Stimulated activated CD8-positive, alpha-beta memory T cell treated with anti-CD3 and anti-CD28 coated beads, Interleukin-2, amount 100 ng/mL, for 48 hours (primary cell): Measurements from ENCODE around the gene KCTD1.
A peak's percentile ranks its signal among the peaks of the same experiment; 100 is the strongest.

Experiments used
- DNase-seq, 2 donors: peaks; one replicate each; pipeline ENCODE4 v3.0.0-alpha.2; 2020; ENCODE audit warnings: low read depth in 2 of 2

The KCTD1 gene

DNA sequence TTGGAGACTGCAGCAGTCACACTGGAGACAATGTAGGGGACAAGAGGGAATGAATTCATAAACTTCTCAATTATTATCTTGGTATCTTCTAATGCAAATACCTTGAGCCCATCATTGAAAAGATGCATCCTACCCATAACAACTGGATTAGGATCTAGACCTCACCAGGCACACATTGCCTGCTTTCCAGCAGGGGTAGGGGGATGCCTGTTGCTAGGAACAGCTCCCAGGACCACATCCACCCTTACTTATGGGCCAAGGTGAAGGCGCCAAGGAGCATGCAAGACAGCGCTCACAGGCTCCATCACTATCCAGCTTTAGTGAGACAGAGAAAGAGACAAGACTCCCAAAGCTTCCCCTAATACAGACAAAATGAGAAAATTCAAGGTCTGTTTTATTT, 24.4 kb downstream of the KCTD1 start:
- DNase-seq, result no peak

DNA sequence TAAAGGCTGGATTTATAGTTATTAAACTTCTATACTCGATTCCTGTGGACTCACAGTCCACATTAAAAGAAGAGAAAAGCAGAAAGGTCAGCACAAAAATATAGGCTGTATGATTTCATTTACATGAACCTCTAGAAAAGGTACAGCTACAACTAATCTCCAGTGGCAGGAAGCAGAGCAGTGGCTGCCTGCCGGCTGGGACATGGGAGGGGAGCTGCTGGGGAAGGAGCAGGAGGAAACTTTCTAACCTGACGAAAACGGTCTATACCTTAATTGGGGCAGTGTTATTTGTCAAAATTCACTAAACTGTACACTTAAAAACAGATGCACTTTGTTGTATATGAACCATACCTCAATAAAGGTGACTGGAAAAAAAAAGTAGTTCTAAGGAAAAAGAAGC, 26.7 kb downstream of the KCTD1 start:
- no peak for DNase-seq

DNA sequence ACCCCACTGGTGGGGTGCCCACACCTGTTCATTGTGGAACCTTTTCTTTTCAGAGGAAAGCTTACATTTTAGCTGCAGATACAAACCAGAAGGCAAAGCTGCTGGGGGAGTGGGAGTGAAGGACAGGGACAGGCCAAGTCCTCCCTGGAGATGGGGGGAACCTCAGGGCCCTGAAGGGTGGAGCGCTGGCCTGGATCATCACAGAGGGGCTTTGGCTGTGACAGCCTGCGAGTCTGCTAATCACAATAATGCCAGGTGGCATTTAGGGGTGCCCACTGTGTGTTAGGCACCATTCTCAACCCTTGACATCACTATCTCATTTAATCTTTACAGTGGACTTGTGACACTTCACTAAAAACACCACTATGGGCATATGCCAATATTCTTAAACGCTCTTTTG, 27.4 kb downstream of the KCTD1 start:
- no peak for DNase-seq

DNA sequence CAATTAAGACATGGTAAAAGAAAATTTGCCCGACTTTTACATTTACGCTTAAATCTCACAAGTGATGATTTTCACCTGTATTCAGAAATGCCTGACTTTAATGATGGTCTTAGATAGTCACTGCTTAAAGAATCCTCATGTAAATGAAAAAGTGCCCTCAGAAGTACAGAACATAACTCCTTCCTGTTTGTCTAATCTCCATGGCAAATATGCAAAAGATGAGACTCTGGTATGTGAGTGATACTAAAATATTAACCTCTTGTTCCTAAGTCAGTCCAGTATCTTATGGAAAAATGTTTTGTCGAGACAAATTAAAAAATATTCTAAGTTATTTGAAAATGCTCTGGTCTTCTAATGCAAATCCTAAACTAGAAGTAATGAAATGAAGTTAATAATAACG, 29.2 kb downstream of the KCTD1 start:
- DNase-seq, result no peak

DNA sequence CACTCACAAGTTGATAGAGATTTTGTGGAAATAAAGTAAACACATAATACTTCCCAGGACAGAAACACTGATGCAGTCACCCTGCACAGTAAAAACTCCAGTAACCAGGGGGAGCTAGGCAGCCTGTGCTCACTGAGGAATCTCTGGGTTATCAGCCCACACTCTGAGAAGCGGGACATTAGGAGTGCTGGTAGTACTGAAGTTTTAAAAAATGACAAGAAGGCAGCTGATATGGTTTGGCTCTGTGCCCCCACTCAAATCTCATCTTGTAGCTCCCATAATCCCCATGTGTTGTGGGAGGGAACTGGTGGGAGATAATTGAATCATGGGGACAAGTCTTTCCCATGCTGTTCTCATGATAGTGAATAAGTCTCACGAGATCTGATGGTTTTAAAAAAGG, 31.4 kb downstream of the KCTD1 start:
- DNase-seq, result no peak

DNA sequence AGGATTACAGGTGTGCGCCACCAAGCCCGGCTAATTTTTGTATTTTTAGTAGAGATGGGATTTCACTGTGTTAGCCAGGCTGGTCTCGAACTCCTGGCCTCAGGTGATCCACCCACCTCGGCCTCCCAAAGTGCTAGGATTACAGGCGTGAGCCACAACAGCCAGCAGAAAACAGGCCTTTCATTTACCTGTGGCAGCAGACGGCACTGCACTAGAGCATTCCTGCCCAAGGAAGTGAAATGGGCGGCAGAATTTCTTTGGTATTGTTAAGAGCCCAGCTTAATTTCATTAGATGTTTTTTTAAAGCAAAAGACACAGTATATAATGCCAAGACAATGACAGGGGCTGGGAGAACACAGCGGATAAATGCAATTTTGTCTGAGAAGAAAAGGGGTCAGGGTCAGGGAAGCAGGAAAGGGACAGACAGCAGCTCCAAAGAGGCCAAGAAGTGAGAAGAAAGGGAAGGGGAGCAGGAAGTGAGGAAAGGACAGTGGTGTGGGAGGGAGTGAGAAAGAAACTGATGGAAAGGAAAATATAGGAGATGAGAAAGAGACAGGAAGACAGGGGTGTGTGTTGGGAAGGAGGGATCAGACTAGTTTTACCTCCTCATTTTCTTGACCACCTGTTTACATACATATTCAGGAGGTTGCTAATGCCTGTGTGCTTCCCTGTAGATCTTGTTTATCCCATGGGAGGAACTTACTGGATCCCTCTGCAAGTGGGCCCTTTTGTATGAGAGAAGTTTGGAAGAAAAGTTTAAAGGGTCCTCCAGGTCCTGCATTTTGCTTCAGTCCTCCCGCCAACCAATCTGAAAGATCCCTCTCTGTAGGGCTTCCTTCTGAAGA, 32.5 kb downstream of the KCTD1 start:
- DNase-seq, result no peak

DNA sequence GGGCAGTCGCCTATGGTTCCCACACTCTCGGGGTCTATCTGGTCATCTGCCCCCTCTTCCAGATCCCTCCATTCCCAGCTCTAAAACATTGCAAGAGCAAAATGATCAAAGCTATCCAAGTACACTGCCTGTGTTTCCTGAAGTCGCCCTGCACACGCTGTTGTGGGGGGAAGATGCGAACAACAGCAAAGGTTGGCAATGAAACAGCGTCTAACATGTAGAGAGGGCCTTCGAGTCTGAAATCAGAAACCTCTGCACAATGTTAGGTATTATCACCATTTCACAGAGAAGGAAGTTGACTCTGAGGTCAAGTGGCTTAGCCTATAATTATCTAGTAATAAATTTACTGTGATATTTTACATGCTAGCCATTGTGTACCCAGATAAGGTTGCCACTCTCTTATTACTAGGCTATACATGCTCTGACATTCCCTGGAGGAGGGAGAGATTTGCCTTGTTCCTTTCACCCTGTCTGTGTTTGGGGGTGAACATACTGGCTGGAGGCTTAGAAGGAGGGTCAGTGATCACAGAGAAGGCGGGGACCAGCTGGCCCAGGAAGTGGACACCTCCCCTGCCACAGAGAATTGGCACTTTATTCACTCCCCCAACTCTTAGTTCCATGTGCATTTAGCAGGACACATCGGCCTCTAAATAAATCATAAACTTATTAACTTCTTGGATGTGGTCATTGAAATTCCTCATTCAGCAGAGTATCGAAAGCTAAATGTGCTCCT, 36.8 kb downstream of the KCTD1 start:
- DNase-seq, result no peak

DNA sequence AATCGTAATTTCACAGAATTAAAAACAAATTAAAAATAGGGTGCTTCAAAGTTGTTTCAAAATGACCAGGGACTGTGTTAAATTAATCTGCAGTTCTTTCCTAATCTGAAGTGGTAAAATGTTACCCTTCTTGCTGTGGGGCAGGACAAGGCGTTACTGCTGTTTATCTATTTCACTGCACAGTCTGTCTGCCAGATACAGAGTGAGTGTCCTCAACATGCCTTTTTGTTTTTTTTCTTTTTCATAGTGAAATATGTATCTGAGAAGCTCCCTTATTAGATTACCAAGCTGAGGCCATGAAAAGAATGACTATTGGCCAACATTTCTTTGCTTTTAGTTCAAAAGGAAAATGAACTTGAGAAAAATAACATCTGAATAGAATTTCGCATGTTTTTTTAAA, 38.0 kb downstream of the KCTD1 start:
- DNase-seq, result no peak

DNA sequence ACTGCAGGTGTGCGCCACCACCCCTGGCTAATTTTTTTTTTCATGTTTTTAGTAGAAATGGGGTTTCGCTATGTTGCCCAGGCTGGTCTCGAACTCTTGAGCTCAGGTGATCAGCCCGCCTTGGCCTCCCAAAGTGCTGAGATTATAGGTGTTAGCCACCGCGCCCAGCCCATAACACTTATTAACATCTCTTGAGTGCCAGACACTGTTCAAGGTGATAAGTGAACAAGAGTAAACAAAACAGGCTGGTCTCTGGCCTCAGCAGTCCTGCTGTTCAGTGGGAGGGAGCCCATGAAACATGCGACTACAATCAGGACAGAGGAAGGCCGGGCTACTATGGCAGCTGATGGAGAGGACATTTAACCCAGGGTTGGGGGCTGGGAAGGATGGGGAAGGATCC, 42.3 kb downstream of the KCTD1 start:
- no peak for DNase-seq

DNA sequence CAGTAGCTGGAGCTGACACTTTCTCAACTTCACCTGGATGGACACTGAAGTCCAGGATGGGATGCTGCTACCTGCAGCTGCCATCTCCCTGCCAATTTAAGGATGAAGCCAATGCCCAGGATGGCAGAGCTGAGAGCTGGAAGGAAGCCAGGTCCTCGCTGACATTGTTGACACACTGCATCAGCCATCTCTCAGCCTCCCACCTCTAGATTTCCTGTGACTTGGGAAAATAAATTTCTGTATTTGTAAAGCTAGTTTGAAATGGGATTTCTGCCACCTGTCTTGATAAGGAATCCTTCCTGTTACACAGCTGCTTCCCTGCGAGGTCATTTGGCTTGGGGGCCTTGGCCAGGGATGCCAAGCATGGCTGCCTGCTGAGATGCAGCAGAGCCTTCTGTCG, 43.5 kb downstream of the KCTD1 start:
- no peak for DNase-seq

DNA sequence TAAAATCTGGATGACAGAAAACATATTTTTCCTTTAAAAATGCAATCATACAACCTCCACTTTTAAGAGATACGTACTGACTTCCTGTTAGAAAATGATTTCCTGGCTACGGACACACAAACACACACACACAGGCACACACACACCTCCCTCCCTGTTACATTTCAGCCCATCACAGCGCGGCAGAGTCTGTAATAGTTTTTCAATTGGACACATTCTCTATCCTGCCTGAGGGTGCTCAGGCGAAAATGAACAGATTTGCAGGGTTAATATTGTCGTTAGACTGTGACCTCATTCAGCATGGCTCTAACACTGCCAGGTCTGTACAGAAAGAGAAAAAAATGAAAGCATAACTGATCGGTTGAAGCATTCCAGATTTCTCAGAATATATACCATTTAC, 45.0 kb downstream of the KCTD1 start:
- no peak for DNase-seq

DNA sequence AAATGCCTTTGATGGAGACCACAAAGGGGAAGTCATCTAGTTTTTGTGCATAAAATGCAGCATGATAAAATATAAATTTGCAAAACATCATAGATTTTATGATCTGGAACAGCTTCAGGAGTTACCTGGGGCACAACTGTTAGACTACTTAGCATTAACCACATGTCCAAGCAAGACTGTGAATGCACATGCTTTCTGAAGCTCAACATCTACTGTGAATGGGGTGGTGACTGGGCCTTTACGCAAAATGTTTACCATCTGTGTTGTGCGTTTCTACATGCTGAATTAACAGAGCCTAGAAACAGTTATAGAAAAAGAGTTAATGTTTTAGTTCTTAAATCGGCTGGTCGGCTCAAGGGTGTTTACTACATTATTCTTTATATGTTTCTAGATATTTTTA, 45.5 kb downstream of the KCTD1 start:
- no peak for DNase-seq

DNA sequence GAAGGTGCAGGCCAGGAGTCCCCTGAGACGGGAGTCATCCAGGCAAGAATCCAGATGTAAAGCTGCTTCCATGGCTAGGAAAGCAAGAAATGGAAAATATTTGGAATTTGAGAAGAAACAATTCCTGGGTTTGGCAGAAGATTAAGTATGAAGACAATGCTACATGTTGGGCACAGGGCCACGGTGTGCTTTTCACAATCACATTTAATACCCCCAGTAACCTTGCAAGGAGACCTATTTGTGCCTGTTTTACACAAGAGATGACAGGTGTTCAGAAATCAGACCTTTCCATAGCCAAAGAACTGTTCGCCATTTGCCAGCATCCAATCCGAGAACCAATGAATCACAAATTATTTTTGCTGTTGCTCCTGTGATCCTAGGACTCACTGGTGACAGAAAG, 50.5 kb downstream of the KCTD1 start:
- no peak for DNase-seq

DNA sequence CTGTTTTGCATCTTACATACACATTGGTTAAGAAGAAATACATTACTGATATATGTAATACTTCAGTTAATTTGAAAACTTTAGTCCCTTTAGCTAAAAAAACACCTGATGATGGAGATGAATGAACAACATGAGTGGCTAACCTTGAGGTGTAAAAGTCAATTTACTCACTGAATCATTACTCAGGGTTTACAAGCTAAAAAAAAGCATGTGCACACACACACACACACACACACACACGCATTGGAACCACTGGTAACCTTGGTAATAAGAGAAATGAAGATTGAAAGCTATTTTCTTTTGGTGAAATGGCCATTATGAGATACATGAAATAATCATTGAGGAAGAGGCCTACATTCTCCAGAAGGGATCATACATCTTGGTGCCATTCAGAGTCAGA, 51.8 kb downstream of the KCTD1 start:
- no peak for DNase-seq

DNA sequence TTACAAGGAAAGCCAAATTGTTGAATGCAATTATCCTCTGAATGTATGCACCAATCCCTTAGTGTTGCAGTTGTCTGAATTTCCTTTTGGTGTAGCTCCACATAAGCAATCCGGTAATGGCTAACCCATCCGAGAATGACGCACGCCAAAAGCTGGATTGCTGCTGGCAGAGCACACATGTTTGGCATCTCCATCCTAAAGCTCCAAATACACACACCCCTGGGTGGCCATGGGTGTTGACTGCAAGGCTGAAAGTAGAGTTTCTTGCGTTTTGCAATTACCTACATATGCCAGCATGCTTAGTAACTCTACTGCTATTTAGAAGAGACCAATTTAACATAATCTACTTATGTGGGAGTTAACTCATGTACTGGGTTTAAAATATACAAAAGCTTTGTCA, 53.1 kb downstream of the KCTD1 start:
- DNase-seq, result no peak

DNA sequence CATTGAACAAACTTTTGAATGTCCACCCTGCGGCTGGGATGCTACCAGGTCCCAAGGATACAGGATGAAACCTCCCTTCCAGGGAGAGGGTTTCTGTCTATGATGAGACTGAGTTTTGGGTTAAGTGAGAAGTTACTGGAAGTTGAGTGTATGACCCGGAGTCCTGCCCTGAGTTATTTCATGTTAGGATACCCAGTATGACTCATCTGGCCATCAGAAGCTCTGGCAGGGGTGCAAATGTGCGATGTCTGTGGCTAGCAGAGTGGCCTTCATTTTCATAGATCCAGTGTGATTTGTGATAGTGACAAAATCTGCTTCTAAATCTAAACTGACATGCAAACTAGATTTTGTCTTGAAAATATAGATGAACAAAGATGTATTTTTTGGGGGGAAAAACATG, 55.3 kb downstream of the KCTD1 start:
- DNase-seq, result no peak

DNA sequence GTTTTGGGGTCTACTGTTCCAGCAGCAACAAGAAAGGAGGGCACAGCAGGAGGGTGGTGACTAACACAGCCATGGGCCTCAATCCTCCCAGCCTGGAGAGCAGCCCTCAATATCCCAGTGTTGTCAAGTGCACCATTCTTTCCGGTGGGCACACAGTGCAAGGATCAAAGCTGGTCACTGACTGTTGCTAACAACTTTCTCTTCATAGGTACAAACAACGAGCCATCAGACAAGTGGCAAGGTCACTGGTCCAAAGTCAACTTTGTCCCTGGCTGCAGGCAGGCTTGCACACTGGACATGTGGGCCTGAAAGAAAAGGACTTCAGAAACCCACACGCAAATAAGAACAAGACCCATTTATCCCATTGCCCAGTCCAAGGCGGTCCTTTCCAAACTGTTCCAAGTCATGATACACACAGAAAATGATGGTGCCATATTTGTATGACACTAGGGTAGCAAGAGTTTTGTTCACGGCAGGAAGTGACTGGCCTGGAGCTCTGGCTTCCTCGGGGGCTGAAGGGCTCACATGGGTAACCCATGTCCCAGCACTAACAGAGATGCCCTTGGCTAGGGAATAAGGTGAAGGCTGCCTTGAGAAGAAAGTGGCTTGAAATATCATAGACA, 57.0 kb downstream of the KCTD1 start:
- no peak for DNase-seq

DNA sequence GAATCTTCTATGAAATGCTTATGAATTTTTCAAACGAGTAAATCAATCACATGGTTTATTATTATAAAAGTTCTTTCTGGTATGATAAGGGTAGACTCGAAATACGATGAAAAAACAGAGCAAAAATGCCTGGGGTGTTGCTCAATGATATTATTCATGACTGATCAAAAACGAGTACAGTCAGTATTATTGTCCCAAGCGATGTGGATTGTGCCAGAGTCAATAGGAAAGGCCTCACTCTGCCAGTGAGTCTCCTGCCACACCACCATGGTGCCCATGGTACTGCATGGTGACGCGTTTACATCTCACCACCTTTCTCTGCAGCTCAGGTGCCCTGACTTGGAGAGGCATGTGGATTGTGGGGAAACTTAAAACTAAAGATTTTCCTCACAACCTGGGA, 58.5 kb downstream of the KCTD1 start:
- DNase-seq, result no peak

DNA sequence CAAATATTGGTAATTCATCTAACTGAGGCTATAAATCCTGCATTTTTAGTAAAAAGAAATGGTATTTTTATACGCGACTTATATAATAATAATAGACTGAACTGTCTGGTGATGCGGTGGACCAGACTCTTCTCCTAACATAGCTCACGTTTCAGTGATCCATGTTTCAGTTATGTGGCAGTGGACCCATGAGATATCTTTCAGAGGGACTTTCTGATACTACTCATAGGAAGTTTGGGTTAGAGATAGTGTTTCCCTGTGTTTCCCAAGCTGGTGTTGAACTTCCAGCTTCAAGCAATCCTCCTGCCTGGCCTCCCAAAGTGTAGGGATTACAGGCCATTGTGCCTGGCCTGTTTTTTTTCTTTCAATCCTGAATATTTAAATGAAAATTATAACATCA, 59.2 kb downstream of the KCTD1 start:
- no peak for DNase-seq

DNA sequence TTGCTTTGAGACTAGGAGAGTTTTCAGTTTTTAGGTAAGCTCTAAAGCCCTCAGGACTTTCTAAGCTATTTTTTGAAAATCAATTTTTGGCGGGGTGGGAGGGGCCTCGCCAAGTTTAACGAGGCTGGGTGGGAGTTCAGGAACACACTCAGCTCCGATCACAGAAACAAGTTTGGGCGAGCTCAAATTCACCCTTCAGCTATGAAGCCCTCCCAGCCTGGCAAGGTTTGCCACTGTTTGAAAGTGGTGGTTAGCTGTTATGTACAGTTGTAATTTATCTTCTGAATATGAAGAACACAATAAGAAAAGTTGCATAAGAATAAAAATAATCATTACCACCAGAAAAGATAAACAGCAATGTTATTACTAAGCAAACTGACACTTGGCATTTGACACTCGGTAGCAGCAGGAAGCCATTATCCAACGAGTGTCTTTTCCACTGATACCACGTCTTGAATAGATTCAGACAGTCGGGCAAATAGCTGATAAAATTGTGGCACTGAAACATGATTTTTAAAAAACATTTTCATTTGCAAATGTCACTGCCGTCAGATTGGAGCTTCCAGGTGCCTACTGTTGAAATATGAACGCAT, 59.8 kb downstream of the KCTD1 start:
- no peak for DNase-seq

DNA sequence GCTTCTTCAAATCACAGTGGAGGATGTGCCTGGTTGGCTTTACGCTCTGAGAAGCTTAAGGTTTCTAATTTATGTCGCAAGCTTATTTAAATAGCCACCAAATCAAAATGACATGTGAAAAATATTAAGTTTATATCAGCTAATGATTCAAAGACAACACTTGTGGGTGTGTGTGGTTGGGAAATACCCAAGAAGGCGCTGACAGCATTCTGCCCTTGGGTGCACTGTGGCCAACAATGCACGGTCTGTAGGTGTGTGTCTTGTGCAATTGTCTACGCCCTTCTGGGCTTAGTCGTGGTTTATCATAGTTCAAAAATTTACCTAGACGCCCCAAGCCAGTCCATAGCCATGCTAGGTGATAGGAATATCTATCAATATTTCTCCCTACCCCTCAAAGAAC, 60.9 kb downstream of the KCTD1 start:
- peak; percentile 4 to 5 for DNase-seq

DNA sequence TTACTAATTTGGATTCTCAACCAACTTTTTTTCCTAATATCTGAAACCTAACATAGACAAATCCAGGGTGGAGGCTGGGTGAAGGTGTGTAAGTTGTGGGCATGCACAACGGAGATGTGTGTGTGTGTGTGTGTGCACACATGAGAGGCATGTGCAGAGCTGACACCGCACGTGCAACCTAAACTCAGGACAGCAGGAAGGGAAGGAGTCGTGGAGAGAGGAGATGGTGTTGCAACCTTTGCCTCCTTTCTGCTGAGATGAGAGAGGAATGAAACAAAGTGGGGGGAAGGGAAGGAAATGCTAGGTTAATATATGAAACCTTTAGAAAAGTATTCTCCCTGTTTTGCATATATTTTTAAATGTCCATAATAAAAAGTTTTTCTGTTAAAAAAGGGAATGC, 64.7 kb downstream of the KCTD1 start:
- DNase-seq, result no peak

DNA sequence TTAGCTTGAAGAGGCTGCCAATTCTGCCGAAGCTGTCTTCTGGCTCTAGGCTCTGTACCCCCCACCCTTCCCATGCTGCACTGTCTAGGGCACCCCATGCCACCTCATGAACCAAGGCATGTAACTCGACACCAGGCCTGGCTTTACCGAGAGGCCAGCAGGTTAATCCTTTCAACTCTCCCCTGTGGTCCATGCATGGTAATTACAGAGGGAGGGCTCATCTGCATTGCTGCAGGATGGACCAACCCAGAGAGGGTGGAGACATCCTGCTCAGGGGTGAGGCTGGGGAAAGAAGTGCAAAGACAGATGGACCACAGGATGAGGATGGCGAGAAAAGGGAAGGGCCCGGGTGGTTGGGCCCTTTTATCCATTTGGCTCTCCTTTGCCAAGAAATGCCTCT, 65.8 kb downstream of the KCTD1 start:
- no peak for DNase-seq
